ENCODE results near the gene LDHAL6B. TPM values are rescaled to one million over a fixed set of nuclear protein-coding genes. Genes with fewer than 3 reads are reported as not detected.
"Not testable (repeated sequence)": the region's sequence is repeated elsewhere in the genome, so short reads cannot be mapped to it uniquely, and the experiment has no call there.

The LDHAL6B gene
- total RNA-seq (2014; rRNA removed; shearing (Covaris generic); ENCODE audit: low replicate concordance), result not detected in 2 replicates

- H3K27me3 ChIP-seq, result no peaks in the 10 kb centered on the region
- H3K4me3 ChIP-seq, result no peak within 1 kb of the TSS
- H3K36me3 ChIP-seq, result peaks cover 45% of the 10 kb centered on the region
- no peak for DNase-seq
- H3K9me3 ChIP-seq, result no peaks in the 10 kb centered on the region
Measured at GRCh38 chr15:59206623-59207183, at the start of gene LDHAL6B. Gene LDHAL6B, plus strand, starts transcription at chr15:59206843. Its CDS starts 98 bp downstream, at chr15:59206941.

DNA sequence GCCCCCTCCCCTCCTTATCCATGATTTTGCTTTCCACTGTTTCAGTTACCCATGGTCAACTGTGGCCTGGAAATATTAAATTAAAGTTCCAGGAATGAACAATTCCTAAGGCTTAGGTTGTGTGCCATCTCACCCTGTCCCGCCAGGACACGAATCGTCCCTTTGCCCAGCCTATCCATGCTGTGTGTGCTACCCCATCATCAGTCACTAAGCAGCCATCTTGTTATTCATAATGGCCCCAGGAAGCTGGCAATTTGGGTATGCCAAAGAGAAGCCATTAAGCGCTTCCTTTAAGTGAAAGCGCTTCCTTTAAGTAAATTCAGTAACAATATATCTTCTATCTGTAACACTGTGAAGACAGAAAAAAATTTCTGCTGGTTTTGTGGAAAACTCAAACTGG, 49.2 kb upstream of the LDHAL6B start:
- no peak for DNase-seq
- H3K36me3 ChIP-seq, result peaks cover 52% of the 10 kb centered on the region
- no peaks in the 10 kb centered on the region for H3K27me3 ChIP-seq
- H3K9me3 ChIP-seq, result no peaks in the 10 kb centered on the region
- H3K4me3 ChIP-seq, result no peak overlapping the region

GRCh38 chr15:59157840-59158700, 48.6 kb upstream of the LDHAL6B start:
- DNase-seq, result no peak
- no peaks in the 10 kb centered on the region for H3K9me3 ChIP-seq
- H3K36me3 ChIP-seq, result peaks cover 45% of the 10 kb centered on the region
- H3K4me3 ChIP-seq, result no peak overlapping the region
- no peaks in the 10 kb centered on the region for H3K27me3 ChIP-seq

DNA sequence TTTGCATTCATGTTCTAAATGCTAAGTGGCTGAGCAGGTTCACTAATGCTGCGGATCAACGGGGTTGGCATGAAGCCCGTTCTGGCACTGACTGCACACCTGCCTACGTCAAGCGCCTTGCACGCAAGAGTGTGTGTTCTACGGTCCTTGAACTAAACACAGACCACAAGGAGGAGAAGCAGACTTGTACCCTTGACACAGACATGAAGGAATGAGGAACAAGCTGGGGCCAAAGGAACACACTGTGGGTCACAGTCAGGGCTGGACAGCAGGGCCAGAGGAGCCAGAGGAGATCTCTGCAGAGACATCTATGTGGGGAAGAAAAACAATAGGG, 48.0 kb upstream of the LDHAL6B start:
- peaks cover 41% of the 10 kb centered on the region for H3K36me3 ChIP-seq
- no peaks in the 10 kb centered on the region for H3K9me3 ChIP-seq
- no peak overlapping the region for H3K4me3 ChIP-seq
- no peak for DNase-seq
- H3K27me3 ChIP-seq, result no peaks in the 10 kb centered on the region

GRCh38 chr15:59159210-59159609, 47.4 kb upstream of the LDHAL6B start:
- Histone ChIP-seq H3K4me3 (no peak overlapping the region), H3K9me3 (no peaks in the 10 kb centered on the region), H3K27me3 (no peaks in the 10 kb centered on the region), H3K36me3 (peaks cover 37% of the 10 kb centered on the region)
- DNase-seq, result no peak

- no peak for DNase-seq
- Histone ChIP-seq H3K36me3 (peaks cover 34% of the 10 kb centered on the region), H3K27me3 (no peaks in the 10 kb centered on the region), H3K9me3 (no peaks in the 10 kb centered on the region), H3K4me3 (no peak overlapping the region)
Measured at GRCh38 chr15:59160880-59161593, 45.6 kb upstream of the LDHAL6B start.

- DNase-seq, H3K4me3 ChIP-seq, H3K9me3 ChIP-seq, H3K27me3 ChIP-seq: not testable (repeated sequence)
- peaks cover 28% of the 10 kb centered on the region for H3K36me3 ChIP-seq
Measured at GRCh38 chr15:59162080-59162479, 44.6 kb upstream of the LDHAL6B start.

DNA sequence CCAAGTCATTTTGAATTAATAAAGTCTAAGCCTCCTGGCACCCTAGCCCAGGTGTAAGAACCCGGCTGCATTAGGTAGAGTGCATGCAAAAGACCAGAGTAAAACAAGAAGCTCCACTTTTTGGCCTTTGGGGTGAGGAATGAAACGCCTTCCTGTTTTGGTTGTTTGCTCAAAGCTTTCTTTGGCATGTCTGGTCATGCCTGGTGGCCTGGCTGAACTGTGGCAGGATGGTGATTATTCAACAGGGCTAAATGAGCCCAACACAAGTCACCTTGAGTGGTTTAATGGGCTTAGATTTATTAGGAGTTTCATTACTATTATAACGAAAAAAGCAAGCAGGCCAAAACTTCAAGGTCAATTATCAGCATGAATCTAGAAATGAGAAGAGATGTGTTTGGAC, 40.9 kb upstream of the LDHAL6B start:
- DNase-seq, result no peak
- Histone ChIP-seq H3K9me3 (no peaks in the 10 kb centered on the region), H3K4me3 (no peak overlapping the region), H3K36me3 (peaks cover 15% of the 10 kb centered on the region; the same call in 1 of the 2 replicates), H3K27me3 (no peaks in the 10 kb centered on the region)

GRCh38 chr15:59166166-59166565, 40.5 kb upstream of the LDHAL6B start:
- no peaks in the 10 kb centered on the region for H3K9me3 ChIP-seq
- no peaks in the 10 kb centered on the region for H3K27me3 ChIP-seq
- H3K36me3 ChIP-seq, result peaks cover 11% of the 10 kb centered on the region
- H3K4me3 ChIP-seq, result no peak overlapping the region
- DNase-seq, result no peak

GRCh38 chr15:59166601-59167265, 39.9 kb upstream of the LDHAL6B start:
- Histone ChIP-seq H3K9me3 (no peaks in the 10 kb centered on the region), H3K36me3 (peaks cover 13% of the 10 kb centered on the region), H3K4me3 (no peak overlapping the region), H3K27me3 (no peaks in the 10 kb centered on the region)
- DNase-seq, result no peak

GRCh38 chr15:59168536-59168935, 38.1 kb upstream of the LDHAL6B start:
- DNase-seq, result no peak
- Histone ChIP-seq H3K9me3 (no peaks in the 10 kb centered on the region), H3K27me3 (no peaks in the 10 kb centered on the region), H3K36me3 (peaks cover 23% of the 10 kb centered on the region), H3K4me3 (no peak overlapping the region)

- no peak overlapping the region for H3K4me3 ChIP-seq
- H3K27me3 ChIP-seq, result no peaks in the 10 kb centered on the region
- H3K36me3 ChIP-seq, result peaks cover 29% of the 10 kb centered on the region
- H3K9me3 ChIP-seq, result no peaks in the 10 kb centered on the region
- DNase-seq, result no peak
Measured at GRCh38 chr15:59169251-59169708, 37.4 kb upstream of the LDHAL6B start.

GRCh38 chr15:59170295-59171066, 36.2 kb upstream of the LDHAL6B start:
- Histone ChIP-seq H3K4me3 (no peak overlapping the region), H3K36me3 (peaks cover 30% of the 10 kb centered on the region), H3K27me3 (no peaks in the 10 kb centered on the region), H3K9me3 (no peaks in the 10 kb centered on the region)
- peak; percentile 92 for DNase-seq

- Histone ChIP-seq H3K27me3 (no peaks in the 10 kb centered on the region), H3K9me3 (no peaks in the 10 kb centered on the region), H3K4me3 (no peak overlapping the region), H3K36me3 (peaks cover 30% of the 10 kb centered on the region)
- no peak for DNase-seq
Measured at GRCh38 chr15:59171067-59171397, 35.6 kb upstream of the LDHAL6B start.

DNA sequence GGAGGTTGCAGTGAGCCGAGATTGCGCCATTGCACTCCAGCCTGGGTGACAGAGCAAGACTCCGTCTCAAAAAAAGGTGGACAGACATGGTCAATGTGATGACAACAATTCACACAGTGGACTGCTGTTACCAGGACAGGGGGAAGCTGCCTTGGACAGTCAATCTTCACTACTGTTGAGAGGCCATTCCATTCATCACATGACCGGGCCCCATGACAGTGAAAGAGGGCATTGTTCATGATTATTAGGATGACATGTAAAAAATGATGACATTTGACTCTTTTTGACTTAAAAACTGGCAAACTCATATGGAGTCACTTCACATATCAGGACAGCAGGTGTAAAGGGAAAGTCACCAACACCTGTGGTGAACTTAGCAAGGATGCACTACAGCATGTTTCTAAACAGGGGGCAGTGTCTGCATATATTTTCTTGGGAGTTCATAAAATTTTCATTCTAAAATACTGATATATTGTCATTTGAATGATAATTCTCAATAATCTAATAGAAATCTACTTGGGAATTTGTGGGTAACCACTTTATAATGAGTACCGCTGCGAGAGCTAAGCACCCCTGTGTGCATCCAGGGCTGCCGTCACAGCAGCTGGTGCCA, 34.2 kb upstream of the LDHAL6B start:
- H3K36me3 ChIP-seq, result peaks cover 32% of the 10 kb centered on the region
- H3K9me3 ChIP-seq, result no peaks in the 10 kb centered on the region
- H3K4me3 ChIP-seq, result no peak overlapping the region
- no peak for DNase-seq
- H3K27me3 ChIP-seq, result no peaks in the 10 kb centered on the region

- no peak for DNase-seq
- no peak overlapping the region for H3K4me3 ChIP-seq
- H3K36me3 ChIP-seq, result peaks cover 29% of the 10 kb centered on the region
- no peaks in the 10 kb centered on the region for H3K27me3 ChIP-seq
- H3K9me3 ChIP-seq, result no peaks in the 10 kb centered on the region
Measured at GRCh38 chr15:59173194-59173593, 33.4 kb upstream of the LDHAL6B start.
